Astrocyte (in vitro differentiated cells and primary cell): ENCODE data around the gene FHL2. TPM values are rescaled to one million over a fixed set of nuclear protein-coding genes. Genes with fewer than 3 reads are reported as not detected.

Experiments used
- DNase-seq: peaks from one replicate; pipeline ENCODE4 v3.0.0-alpha.2; 2010; ENCODE audit warnings: low read depth
- FAIRE-seq: peaks from 2 replicates; lab custom pipeline; 2011; peaks lifted over from hg19 to GRCh38; lab: Jason Lieb, UNC
- H2AFZ ChIP-seq: 2 replicates; pipeline ENCODE4 v1.6.0; 2012; ENCODE audit warnings: low read depth, low read length, inconsistent platforms
- H3K27ac ChIP-seq: 2 replicates; pipeline ENCODE4 v1.5.1; 2011; ENCODE audit warnings: low read depth, low read length, inconsistent platforms
- H3K27me3 ChIP-seq: 2 replicates; pipeline ENCODE4 v1.6.0; 2011; ENCODE audit warnings: low read length, inconsistent platforms; ENCODE audit not compliant: insufficient read depth
- H3K36me3 ChIP-seq: 2 replicates; pipeline ENCODE4 v1.5.1; 2011; ENCODE audit warnings: low read length, inconsistent platforms; ENCODE audit not compliant: insufficient read depth
- H3K4me1 ChIP-seq: 2 replicates; pipeline ENCODE4 v1.5.1; 2011; ENCODE audit warnings: low read length, inconsistent platforms; ENCODE audit not compliant: insufficient read depth
- H3K4me2 ChIP-seq: 2 replicates; pipeline ENCODE4 v1.6.0; 2012; ENCODE audit warnings: low read length, inconsistent platforms
- H3K4me3 ChIP-seq: 2 replicates; pipeline ENCODE4 v1.5.1; 2011; ENCODE audit warnings: low read depth, mild to moderate bottlenecking, low read length, inconsistent platforms; ENCODE audit not compliant: insufficient read depth
- H3K79me2 ChIP-seq: 2 replicates; pipeline ENCODE4 v1.6.0; 2012; ENCODE audit warnings: mild to moderate bottlenecking, low read length, inconsistent platforms; ENCODE audit not compliant: insufficient read depth
- H3K9ac ChIP-seq: 2 replicates; pipeline ENCODE4 v1.6.0; 2012; ENCODE audit warnings: mild to moderate bottlenecking, low read length, inconsistent platforms
- H3K9me3 ChIP-seq: 2 replicates; pipeline ENCODE4 v1.5.1; 2012; ENCODE audit warnings: low read depth, mild to moderate bottlenecking, low read length, inconsistent platforms; ENCODE audit not compliant: insufficient read depth
- H4K20me1 ChIP-seq: 2 replicates; pipeline ENCODE4 v1.6.0; 2012; ENCODE audit warnings: low read length, inconsistent platforms; ENCODE audit not compliant: insufficient read depth
- H3K27ac Mint-ChIP-seq: one replicate; pipeline ENCODE4 v1.8.0; 2021; ENCODE audit warnings: mild to moderate bottlenecking, mixed read lengths; ENCODE audit not compliant: unreplicated experiment
- H3K27me3 Mint-ChIP-seq: one replicate; pipeline ENCODE4 v1.8.0; 2021; ENCODE audit warnings: low read depth, mixed read lengths; ENCODE audit not compliant: unreplicated experiment
- H3K36me3 Mint-ChIP-seq: one replicate; pipeline ENCODE4 v1.8.0; 2021; ENCODE audit warnings: low read depth, mixed read lengths; ENCODE audit not compliant: unreplicated experiment
- H3K4me1 Mint-ChIP-seq: one replicate; pipeline ENCODE4 v1.8.0; 2021; ENCODE audit warnings: low read depth, mixed read lengths; ENCODE audit not compliant: unreplicated experiment
- H3K4me3 Mint-ChIP-seq: one replicate; pipeline ENCODE4 v1.8.0; 2021; ENCODE audit warnings: mild to moderate bottlenecking, moderate library complexity, mixed read lengths; ENCODE audit not compliant: unreplicated experiment
- H3K9me3 Mint-ChIP-seq: one replicate; pipeline ENCODE4 v1.8.0; 2021; ENCODE audit warnings: mild to moderate bottlenecking, mixed read lengths; ENCODE audit not compliant: unreplicated experiment
- EZH2 ChIP-seq: IDR thresholded peaks from 2 replicates; pipeline ENCODE4 v1.6.1; 2012; ENCODE audit warnings: mild to moderate bottlenecking, low read length, inconsistent platforms; ENCODE audit not compliant: insufficient read depth
- total RNA-seq: library from RNA; stranded (reverse); gene quantifications from 2 replicates; pipeline ENCODE4 v1.2.1, GENCODE V29; 2021
- TF ChIP-seq, protein P1 (sequence below): IDR thresholded peaks from 2 replicates; pipeline ENCODE4 v1.5.1; 2011; ENCODE audit warnings: low read depth, mild to moderate bottlenecking, inconsistent platforms, low read length, moderate library complexity; ENCODE audit not compliant: insufficient read depth

The FHL2 gene
- total RNA-seq, 1 donor from 2014 or later = 104 TPM

DNA sequence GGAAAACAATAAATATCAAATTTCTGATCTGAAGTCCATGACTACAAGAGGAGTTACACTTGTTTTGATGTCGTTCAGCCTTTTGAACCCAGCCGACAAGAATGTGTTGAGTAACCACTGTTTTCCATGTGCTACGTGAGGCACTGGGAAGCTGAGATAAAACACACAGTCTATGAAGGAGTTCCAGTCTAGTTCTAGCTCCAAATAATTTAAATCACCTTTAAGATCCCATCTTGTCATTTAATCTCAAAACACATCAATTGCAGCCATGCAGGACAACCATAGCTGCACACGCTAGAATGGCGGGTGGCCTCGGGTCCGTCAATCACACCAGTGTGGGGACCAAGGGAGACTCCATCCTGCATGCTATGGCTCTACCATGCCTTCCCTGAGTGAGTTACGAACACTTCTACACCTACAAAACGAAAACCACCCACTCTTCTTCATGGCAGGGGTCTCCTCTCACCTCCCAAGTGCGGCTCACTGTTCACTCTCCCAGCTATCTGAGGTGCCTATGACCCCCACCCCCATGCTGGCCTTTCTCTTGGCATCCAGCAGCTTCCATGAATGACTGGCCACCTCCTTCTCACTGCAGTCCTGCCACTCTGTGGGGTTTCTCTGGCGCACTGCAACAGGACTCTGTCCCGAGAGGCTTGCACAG is 3.8 kb downstream of the FHL2 start:
- Histone ChIP-seq H3K4me3 (peak overlapping the region; percentile 98), H3K9me3 (peaks cover 3% of the 10 kb centered on the region), H2AFZ (no peak overlapping the region), H3K4me2 (peak overlapping the region; percentile 94), H3K27ac (peak overlapping the region; percentile 99), H3K9ac (peak overlapping the region; percentile 100), H4K20me1 (peaks cover 59% of the 10 kb centered on the region), H3K36me3 (peaks cover 40% of the 10 kb centered on the region), H3K79me2 (peaks cover 98% of the 10 kb centered on the region), H3K4me1 (peaks cover 64% of the 10 kb centered on the region), H3K27me3 (no peaks in the 10 kb centered on the region)
- H3K4me1 Mint-ChIP-seq = peaks cover 40% of the 10 kb centered on the region
- no peaks in the 10 kb centered on the region for H3K27me3 Mint-ChIP-seq
- peak overlapping the region; percentile 95 for H3K4me3 Mint-ChIP-seq
- peak; percentile 67 for DNase-seq
- no peaks in the 10 kb centered on the region for H3K9me3 Mint-ChIP-seq
- peaks cover 33% of the 10 kb centered on the region for H3K36me3 Mint-ChIP-seq
- TF ChIP-seq, protein P1, sequence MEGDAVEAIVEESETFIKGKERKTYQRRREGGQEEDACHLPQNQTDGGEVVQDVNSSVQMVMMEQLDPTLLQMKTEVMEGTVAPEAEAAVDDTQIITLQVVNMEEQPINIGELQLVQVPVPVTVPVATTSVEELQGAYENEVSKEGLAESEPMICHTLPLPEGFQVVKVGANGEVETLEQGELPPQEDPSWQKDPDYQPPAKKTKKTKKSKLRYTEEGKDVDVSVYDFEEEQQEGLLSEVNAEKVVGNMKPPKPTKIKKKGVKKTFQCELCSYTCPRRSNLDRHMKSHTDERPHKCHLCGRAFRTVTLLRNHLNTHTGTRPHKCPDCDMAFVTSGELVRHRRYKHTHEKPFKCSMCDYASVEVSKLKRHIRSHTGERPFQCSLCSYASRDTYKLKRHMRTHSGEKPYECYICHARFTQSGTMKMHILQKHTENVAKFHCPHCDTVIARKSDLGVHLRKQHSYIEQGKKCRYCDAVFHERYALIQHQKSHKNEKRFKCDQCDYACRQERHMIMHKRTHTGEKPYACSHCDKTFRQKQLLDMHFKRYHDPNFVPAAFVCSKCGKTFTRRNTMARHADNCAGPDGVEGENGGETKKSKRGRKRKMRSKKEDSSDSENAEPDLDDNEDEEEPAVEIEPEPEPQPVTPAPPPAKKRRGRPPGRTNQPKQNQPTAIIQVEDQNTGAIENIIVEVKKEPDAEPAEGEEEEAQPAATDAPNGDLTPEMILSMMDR = no peak
- no peak for TF ChIP-seq EZH2
- no peak for FAIRE-seq
- H3K27ac Mint-ChIP-seq = no peak overlapping the region

DNA sequence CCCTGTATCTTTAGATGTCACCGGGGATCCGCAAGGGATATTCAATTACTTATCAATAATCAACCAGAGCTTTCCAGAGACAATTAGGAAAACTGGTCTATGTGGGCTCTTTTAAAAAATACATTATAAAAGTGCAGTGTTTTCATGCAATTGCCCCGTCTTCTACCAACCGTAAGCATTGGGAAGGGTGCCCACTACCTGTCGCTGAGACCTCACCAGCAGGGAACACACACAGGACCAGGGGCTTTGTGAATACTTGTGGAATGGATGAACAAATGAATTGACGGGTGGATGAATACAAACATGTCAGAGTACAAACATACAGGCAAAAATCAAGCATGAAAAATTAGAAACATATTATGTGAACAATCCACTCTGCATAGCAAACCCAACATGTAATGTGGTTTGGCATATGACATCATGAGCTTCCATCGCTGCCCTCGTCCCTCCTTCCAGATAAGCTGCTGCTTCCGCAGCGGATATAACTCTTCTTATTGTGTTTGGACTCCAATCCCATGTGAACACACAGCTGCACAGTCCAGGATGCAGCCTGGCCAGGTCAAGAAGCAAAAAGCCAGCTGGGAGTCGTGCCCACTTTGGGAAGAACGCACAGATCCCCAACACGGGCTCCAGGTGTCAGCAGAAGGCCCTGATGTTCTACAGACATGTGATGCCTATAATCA is 5.3 kb downstream of the FHL2 start:
- H3K4me2 ChIP-seq = peak overlapping the region; percentile 94
- peaks cover 100% of the 10 kb centered on the region for H3K79me2 ChIP-seq
- no peaks in the 10 kb centered on the region for H3K27me3 ChIP-seq
- Mint-ChIP-seq H3K27me3 (no peaks in the 10 kb centered on the region), H3K4me1 (peaks cover 43% of the 10 kb centered on the region), H3K27ac (no peak overlapping the region), H3K36me3 (peaks cover 33% of the 10 kb centered on the region), H3K4me3 (peak overlapping the region; percentile 43), H3K9me3 (peaks cover 3% of the 10 kb centered on the region)
- DNase-seq (peak; percentile 97), FAIRE-seq (no peak)
- H4K20me1 ChIP-seq = peaks cover 61% of the 10 kb centered on the region
- no peaks in the 10 kb centered on the region for H3K9me3 ChIP-seq
- peaks cover 44% of the 10 kb centered on the region for H3K36me3 ChIP-seq
- peaks cover 73% of the 10 kb centered on the region for H3K4me1 ChIP-seq
- H3K27ac ChIP-seq = peak overlapping the region; percentile 99
- H2AFZ ChIP-seq = no peak overlapping the region
- peak overlapping the region; percentile 100 for H3K9ac ChIP-seq
- peak overlapping the region; percentile 30 for H3K4me3 ChIP-seq
- TF ChIP-seq EZH2 = no peak
- TF ChIP-seq, protein P1 = no peak
